Astrocyte of the spinal cord (primary cell): Measurements from ENCODE around the gene GLRX3.

Experiments
- DNase-seq: peaks from one replicate; pipeline ENCODE4 v3.0.0; 2011; ENCODE audit warnings: low read depth, low spot score
- H3K4me3 ChIP-seq: 2 replicates; pipeline ENCODE4 v1.5.1; 2011; ENCODE audit warnings: low read depth, mild to moderate bottlenecking, low read length, moderate library complexity
- in situ Hi-C: cut with HindIII; loops from 2 replicates; pipeline ENCODE4 v1.10.0; 2017; ENCODE audit warnings: low sequenced_read_pairs
- TF ChIP-seq, protein P1 (sequence below): IDR thresholded peaks from 2 replicates; pipeline ENCODE4 v1.5.1; 2012; ENCODE audit warnings: low read depth, mild to moderate bottlenecking, low read length, inconsistent platforms

GLRX3 gene

DNA sequence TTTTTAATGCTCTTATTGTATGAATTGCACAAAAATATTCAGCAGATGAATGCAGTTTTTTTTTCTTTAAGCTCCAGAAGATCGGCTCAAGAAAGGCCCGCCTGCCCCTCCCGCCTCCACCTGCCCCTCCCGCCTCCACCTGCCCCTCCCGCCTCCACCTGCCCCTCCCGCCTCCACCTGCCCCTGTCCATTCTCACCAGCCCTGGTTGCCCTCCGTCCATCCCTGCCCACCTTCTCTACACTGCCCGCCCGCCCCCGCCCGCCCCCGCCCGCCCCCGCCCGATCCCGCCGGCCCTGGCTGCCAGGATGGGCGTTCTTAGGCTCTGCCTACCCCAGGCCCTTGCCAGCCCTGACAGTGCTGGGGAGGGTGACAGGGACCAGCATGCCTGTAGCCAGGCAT is 67.4 kb downstream of the GLRX3 start:
- H3K4me3 ChIP-seq, result no peak overlapping the region
- TF ChIP-seq, protein P1, sequence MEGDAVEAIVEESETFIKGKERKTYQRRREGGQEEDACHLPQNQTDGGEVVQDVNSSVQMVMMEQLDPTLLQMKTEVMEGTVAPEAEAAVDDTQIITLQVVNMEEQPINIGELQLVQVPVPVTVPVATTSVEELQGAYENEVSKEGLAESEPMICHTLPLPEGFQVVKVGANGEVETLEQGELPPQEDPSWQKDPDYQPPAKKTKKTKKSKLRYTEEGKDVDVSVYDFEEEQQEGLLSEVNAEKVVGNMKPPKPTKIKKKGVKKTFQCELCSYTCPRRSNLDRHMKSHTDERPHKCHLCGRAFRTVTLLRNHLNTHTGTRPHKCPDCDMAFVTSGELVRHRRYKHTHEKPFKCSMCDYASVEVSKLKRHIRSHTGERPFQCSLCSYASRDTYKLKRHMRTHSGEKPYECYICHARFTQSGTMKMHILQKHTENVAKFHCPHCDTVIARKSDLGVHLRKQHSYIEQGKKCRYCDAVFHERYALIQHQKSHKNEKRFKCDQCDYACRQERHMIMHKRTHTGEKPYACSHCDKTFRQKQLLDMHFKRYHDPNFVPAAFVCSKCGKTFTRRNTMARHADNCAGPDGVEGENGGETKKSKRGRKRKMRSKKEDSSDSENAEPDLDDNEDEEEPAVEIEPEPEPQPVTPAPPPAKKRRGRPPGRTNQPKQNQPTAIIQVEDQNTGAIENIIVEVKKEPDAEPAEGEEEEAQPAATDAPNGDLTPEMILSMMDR, result no peak
- no peak for DNase-seq
- in situ Hi-C loops, result no loop called here

- TF ChIP-seq, protein P1, result no peak
- H3K4me3 ChIP-seq, result no peak overlapping the region
- DNase-seq, result no peak
- in situ Hi-C loops, result no loop called here
Observed at GRCh38 chr10:130206216-130206737, 70.1 kb downstream of the GLRX3 start.

GRCh38 chr10:130207205-130207604 is 71.0 kb downstream of the GLRX3 start:
- no peak for DNase-seq
- TF ChIP-seq, protein P1, result no peak
- no peak overlapping the region for H3K4me3 ChIP-seq
- in situ Hi-C loops, result no loop called here

GRCh38 chr10:130208807-130209206 is 72.6 kb downstream of the GLRX3 start:
- in situ Hi-C loops, result no loop called here
- TF ChIP-seq, protein P1, result no peak
- DNase-seq, result no peak
- H3K4me3 ChIP-seq, result no peak overlapping the region

DNA sequence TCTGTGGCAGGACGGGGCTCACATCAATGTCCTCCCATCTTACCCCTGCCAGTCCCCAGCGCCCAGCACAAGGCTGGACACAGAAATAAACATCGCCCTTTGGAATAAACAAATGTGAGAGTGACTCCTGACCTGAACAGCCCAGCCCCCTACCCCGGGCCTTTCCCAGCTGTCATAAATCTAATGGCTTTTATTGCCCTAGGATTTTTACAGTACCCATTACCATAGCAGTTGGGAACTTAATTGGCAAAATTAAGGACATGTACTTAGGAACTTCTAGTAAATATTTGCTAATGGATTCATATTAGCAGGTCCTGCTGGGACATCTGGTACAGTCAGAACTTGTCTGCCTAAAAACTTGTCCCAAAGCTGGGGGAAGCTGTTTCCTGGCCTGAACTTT is 76.6 kb downstream of the GLRX3 start:
- DNase-seq, result no peak
- in situ Hi-C loops, result no loop called here
- TF ChIP-seq, protein P1, result no peak
- H3K4me3 ChIP-seq, result no peak overlapping the region

DNA sequence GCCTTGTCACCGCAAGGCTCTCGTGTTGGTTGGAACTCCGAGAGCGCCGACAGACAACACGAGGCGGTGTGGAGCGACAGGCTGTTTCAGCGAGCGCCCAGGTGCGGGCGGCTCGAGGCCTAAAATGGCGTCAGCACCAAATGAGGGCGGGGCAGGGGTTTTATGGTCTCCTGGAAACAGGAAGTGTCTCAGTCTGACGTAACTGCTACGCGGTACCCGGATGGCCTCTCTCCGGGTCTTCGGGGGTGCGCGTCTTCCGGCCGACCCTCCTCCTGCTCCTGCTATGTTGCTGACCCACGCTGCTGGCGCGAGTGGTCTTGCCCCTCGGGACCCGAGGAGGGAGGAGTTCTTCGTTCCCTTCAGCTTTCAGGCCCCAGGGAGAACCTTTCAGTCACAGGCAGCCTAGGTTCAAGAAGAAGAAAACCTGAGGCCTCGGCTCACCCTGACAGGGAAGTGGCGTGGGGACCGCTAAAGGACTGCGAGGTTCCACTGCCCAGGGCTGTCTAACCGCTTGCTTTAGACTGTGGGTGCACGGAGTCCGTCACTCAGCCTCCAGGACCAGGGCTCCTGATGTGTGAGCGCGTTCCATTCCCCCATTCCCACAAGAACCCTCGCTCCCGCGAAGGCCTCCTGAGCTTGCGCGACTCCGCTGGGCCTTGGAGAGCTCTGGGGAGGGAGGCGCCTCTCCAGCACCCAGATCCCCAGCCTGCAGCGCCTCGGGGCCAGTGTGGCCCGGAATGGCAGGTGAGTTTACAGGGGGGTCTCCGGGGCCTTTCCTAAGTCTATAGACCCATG is 77.3 kb downstream of the GLRX3 start:
- no peak for DNase-seq
- in situ Hi-C loops, result no loop called here
- TF ChIP-seq, protein P1, result no peak
- no peak overlapping the region for H3K4me3 ChIP-seq
